Mammary epithelial cell (primary cell): Measurements from ENCODE around the gene PRKN.

Experiments
- EZH2 ChIP-seq: IDR thresholded peaks from 2 replicates; pipeline ENCODE4 v1.6.1; 2012; ENCODE audit warnings: low read length, inconsistent platforms, borderline replicate concordance
- TF ChIP-seq, protein P1 (sequence below), 2 donors: IDR thresholded peaks in 1 of 2; conservative IDR thresholded peaks in 1 of 2; 2 replicates each; pipeline ENCODE4 v1.5.1; 2011 to 2012; ENCODE audit warnings: inconsistent platforms in 2 of 2, low read length in 2 of 2, mild to moderate bottlenecking in 2 of 2, control low read depth in 1 of 2, low read depth in 1 of 2; ENCODE audit not compliant: insufficient read depth in 1 of 2; ENCODE audit errors: extremely low read depth in 1 of 2

DNA sequence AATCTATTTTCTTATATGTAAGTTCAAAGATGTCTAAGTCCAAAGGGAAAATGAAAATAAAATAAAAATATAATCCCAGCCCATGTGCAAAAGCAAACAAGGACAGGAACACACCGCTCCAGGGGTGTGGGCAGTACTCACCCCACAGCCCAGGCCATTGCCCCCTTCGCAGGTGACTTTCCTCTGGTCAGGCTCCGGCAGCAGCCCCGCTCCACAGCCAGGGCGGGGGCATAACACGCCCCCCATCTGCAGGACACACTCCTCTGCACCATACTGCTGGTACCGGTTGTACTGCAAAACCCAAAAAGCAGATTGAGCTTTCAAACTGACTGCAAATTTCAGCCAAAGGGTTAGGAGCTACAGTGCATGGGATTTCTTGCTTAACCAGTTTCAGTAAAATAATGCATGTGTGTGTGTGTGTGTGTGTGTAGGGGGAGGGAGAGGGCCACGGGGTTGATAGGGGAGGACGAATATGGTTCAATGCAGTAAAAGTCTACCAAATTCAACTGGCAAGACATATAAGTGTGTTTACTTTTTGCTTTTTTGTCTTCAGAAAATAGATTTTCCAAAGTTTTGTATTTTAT is 1178.8 kb downstream of the PRKN start:
- TF ChIP-seq, protein P1, sequence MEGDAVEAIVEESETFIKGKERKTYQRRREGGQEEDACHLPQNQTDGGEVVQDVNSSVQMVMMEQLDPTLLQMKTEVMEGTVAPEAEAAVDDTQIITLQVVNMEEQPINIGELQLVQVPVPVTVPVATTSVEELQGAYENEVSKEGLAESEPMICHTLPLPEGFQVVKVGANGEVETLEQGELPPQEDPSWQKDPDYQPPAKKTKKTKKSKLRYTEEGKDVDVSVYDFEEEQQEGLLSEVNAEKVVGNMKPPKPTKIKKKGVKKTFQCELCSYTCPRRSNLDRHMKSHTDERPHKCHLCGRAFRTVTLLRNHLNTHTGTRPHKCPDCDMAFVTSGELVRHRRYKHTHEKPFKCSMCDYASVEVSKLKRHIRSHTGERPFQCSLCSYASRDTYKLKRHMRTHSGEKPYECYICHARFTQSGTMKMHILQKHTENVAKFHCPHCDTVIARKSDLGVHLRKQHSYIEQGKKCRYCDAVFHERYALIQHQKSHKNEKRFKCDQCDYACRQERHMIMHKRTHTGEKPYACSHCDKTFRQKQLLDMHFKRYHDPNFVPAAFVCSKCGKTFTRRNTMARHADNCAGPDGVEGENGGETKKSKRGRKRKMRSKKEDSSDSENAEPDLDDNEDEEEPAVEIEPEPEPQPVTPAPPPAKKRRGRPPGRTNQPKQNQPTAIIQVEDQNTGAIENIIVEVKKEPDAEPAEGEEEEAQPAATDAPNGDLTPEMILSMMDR (conservative IDR thresholded peaks at IDR 0.05 in 1 of 2, IDR thresholded peaks at IDR 0.05 in 1 of 2; ENCODE audit: extremely low read depth in 1 of 2, insufficient read depth in 1 of 2, low read depth in 1 of 2, low read length in 2 of 2): no peak
- no peak for TF ChIP-seq EZH2
